Uterus (tissue), 4 donors: ENCODE data around the gene FOXI1. TPM values are rescaled to one million over a fixed set of nuclear protein-coding genes. Genes with fewer than 3 reads are reported as not detected.
"Not testable (repeated sequence)": the region's sequence is repeated elsewhere in the genome, so short reads cannot be mapped to it uniquely, and the experiment has no call there.

Source experiments
- DNase-seq, 2 donors: peaks; one replicate each; pipeline ENCODE4 v3.0.0-alpha.2; 2019 to 2020
- H3K27ac ChIP-seq, 2 donors: fragments of 200-600 bp; sonication (generic); 1 replicate in 1 of 2; 2 replicates in 1 of 2; pipeline ENCODE4 v1.5.1; 2016 to 2018
- H3K27me3 ChIP-seq, 2 donors: fragments of 200-600 bp; sonication (generic); one replicate each; pipeline ENCODE4 v1.5.1; 2018 to 2019; ENCODE audit warnings: control low read depth in 1 of 2
- H3K36me3 ChIP-seq, 2 donors: fragments of 200-600 bp; sonication (generic); one replicate each; pipeline ENCODE4 v1.5.1; 2019; ENCODE audit warnings: control low read depth in 1 of 2
- H3K4me1 ChIP-seq, 2 donors: fragments of 200-600 bp; sonication (generic); one replicate each; pipeline ENCODE4 v1.5.1; 2018 to 2019; ENCODE audit warnings: control low read depth in 1 of 2
- H3K4me3 ChIP-seq, 2 donors: fragments of 200-600 bp; sonication (generic); 1 replicate in 1 of 2; 2 replicates in 1 of 2; pipeline ENCODE4 v1.5.1; 2018 to 2019; ENCODE audit warnings: mild to moderate bottlenecking in 1 of 2
- H3K9me3 ChIP-seq, 2 donors: fragments of 200-600 bp; sonication (generic); one replicate each; pipeline ENCODE4 v1.5.1; 2019; ENCODE audit warnings: control low read depth in 1 of 2
- CTCF ChIP-seq, 4 experiments: fragments of 200-600 bp in 2 of 4; fragments of 450-650 bp in 2 of 4; sonication (generic) in 2 of 4; IDR thresholded peaks; one replicate each; pipeline ENCODE4 v1.5.1; 2016 to 2019; ENCODE audit warnings: antibody characterized with exemption in 4 of 4, mild to moderate bottlenecking in 2 of 4, moderate library complexity in 1 of 4
- POLR2A ChIP-seq, 2 donors: fragments of 450-650 bp; IDR thresholded peaks; one replicate each; pipeline ENCODE4 v1.6.1; 2016; ENCODE audit warnings: antibody characterized with exemption in 2 of 2, mild to moderate bottlenecking in 1 of 2, moderate library complexity in 1 of 2
- intact Hi-C: fragments of 100-400 bp; cut with DNase I; formaldehyde crosslinking; loops from one replicate; pipeline ENCODE4 v1.15.1; 2023; ENCODE audit warnings: low total_unique reads
- total RNA-seq, 4 donors: library from RNA; depleted of rRNA in 3 of 4; stranded (reverse); fragments of >200 nt in 3 of 4; gene quantifications; one replicate each; pipeline versions ENCODE4 v1.1.0 to v1.2.4, GENCODE V29; 2014 to 2023
- donor health status: DM: yes; HTN: yes; CAD: no.

FOXI1 gene
- total RNA-seq, 4 donors from 2014 or later: not detected

GRCh38 chr5:170139786-170140335, 34.2 kb downstream of the FOXI1 start:
- Histone ChIP-seq H3K4me1 (no peaks in the 10 kb centered on the region), H3K36me3 (no peaks in the 10 kb centered on the region), H3K4me3 (no peak overlapping the region), H3K9me3 (no peaks in the 10 kb centered on the region), H3K27ac (no peak overlapping the region), H3K27me3 (no peaks in the 10 kb centered on the region)
- intact Hi-C loops: no loop called here
- TF ChIP-seq POLR2A (IDR thresholded peaks at IDR 0.05) (no peak), CTCF (IDR thresholded peaks at IDR 0.05) (no peak)
- no peak for DNase-seq

- H3K4me3 ChIP-seq, H3K27me3 ChIP-seq, intact Hi-C loops, H3K36me3 ChIP-seq, H3K4me1 ChIP-seq, DNase-seq, H3K27ac ChIP-seq, H3K9me3 ChIP-seq: not testable (repeated sequence)
These were observed 35.5 kb downstream of the FOXI1 start for GRCh38 chr5:170141196-170141595.

GRCh38 chr5:170141636-170142035, 35.9 kb downstream of the FOXI1 start:
- TF ChIP-seq CTCF (IDR thresholded peaks at IDR 0.05) (no peak), POLR2A (IDR thresholded peaks at IDR 0.05) (no peak)
- H3K4me1 ChIP-seq: no peaks in the 10 kb centered on the region
- H3K27me3 ChIP-seq: no peaks in the 10 kb centered on the region
- no peak overlapping the region for H3K4me3 ChIP-seq
- no peaks in the 10 kb centered on the region for H3K36me3 ChIP-seq
- intact Hi-C loops: no loop called here
- no peaks in the 10 kb centered on the region for H3K9me3 ChIP-seq
- DNase-seq: no peak
- H3K27ac ChIP-seq: no peak overlapping the region

- Histone ChIP-seq H3K27ac (no peak overlapping the region), H3K4me3 (no peak overlapping the region), H3K4me1 (no peaks in the 10 kb centered on the region), H3K27me3 (no peaks in the 10 kb centered on the region), H3K36me3 (no peaks in the 10 kb centered on the region), H3K9me3 (no peaks in the 10 kb centered on the region)
- TF ChIP-seq CTCF (IDR thresholded peaks at IDR 0.05): no peak
- no peak for TF ChIP-seq POLR2A (IDR thresholded peaks at IDR 0.05)
- no peak for DNase-seq
- intact Hi-C loops: no loop called here
These were observed 36.5 kb downstream of the FOXI1 start for GRCh38 chr5:170142196-170142595.

- DNase-seq: no peak
- H3K9me3 ChIP-seq: no peaks in the 10 kb centered on the region
- H3K36me3 ChIP-seq: no peaks in the 10 kb centered on the region
- intact Hi-C loops: no loop called here
- TF ChIP-seq CTCF (IDR thresholded peaks at IDR 0.05) (no peak), POLR2A (IDR thresholded peaks at IDR 0.05) (no peak)
- no peak overlapping the region for H3K4me3 ChIP-seq
- H3K27me3 ChIP-seq: no peaks in the 10 kb centered on the region
- no peak overlapping the region for H3K27ac ChIP-seq
- no peaks in the 10 kb centered on the region for H3K4me1 ChIP-seq
These were observed 37.4 kb downstream of the FOXI1 start for GRCh38 chr5:170143091-170143490.

- intact Hi-C loops: no loop called here
- no peak overlapping the region for H3K4me3 ChIP-seq
- no peaks in the 10 kb centered on the region for H3K9me3 ChIP-seq
- H3K4me1 ChIP-seq: no peaks in the 10 kb centered on the region
- TF ChIP-seq POLR2A (IDR thresholded peaks at IDR 0.05): no peak
- no peak for TF ChIP-seq CTCF (IDR thresholded peaks at IDR 0.05)
- no peak overlapping the region for H3K27ac ChIP-seq
- H3K36me3 ChIP-seq: no peaks in the 10 kb centered on the region
- no peaks in the 10 kb centered on the region for H3K27me3 ChIP-seq
- DNase-seq: no peak
These were observed 38.0 kb downstream of the FOXI1 start for GRCh38 chr5:170143710-170144109.
